T-helper 1 cell treated with Interleukin-12 subunit alpha and Interleukin-12 subunit beta and Interleukin-4 antibody, amounts not matched to agents 30 μg/mL and 1 μg/mL, for 36 hours (primary cell): ENCODE data around the gene AKR1C1.
"Not testable (repeated sequence)": the region's sequence is repeated elsewhere in the genome, so short reads cannot be mapped to it uniquely, and the experiment has no call there.

Source experiments
- H3K27ac Mint-ChIP-seq: one replicate; pipeline ENCODE4 v1.8.0; 2021; ENCODE audit warnings: mild to moderate bottlenecking, mixed read lengths
- H3K27me3 Mint-ChIP-seq: one replicate; pipeline ENCODE4 v1.8.0; 2021; ENCODE audit warnings: low read depth, mixed read lengths
- H3K36me3 Mint-ChIP-seq: one replicate; pipeline ENCODE4 v1.8.0; 2021; ENCODE audit warnings: low read depth, mixed read lengths
- H3K4me1 Mint-ChIP-seq: one replicate; pipeline ENCODE4 v1.8.0; 2021; ENCODE audit warnings: low read depth, mixed read lengths
- H3K4me3 Mint-ChIP-seq: one replicate; pipeline ENCODE4 v1.8.0; 2021; ENCODE audit warnings: mild to moderate bottlenecking, moderate library complexity, mixed read lengths
- H3K9me3 Mint-ChIP-seq: one replicate; pipeline ENCODE4 v1.8.0; 2021; ENCODE audit warnings: mixed read lengths

The AKR1C1 gene

DNA sequence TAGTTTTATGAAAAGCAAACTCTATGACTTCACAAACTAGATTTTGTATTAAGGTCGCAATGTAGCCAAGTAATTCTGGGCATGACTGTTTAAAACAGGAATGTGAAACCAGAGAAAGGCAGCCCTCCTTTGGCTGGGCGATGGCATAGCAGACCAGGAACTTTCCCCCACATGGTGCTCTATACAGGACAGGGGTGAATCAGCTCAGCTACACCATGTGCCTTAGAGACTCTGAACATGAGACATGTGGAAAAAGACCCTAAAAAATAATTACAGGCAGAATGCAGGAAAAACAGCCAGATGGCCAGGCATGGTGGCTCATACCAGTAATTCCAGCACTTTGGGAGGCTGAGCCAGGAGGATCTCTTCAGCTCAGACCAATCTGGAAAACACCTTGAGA is 20.3 kb upstream of the AKR1C1 start:
- H3K27ac Mint-ChIP-seq, H3K4me3 Mint-ChIP-seq, H3K36me3 Mint-ChIP-seq, H3K9me3 Mint-ChIP-seq, H3K27me3 Mint-ChIP-seq, H3K4me1 Mint-ChIP-seq: not testable (repeated sequence)

DNA sequence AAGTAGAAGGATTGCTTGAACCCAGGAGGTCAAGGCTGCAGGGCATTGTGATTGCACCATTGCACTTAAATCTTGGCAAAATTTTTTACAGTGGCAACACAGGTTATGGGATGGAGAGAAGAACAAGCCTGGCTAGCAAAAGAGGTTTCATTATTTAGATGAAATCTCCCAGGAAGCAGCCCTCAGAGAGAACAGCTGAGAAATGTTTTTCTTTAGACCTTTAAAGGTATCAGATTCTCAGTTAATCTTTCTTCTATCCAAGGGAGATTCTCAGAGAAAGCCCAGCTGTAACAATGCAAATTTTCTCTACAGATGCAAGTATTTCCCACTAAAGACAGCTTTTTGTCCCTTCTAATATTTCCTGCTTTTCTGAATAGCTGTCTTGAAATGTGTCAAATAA is 19.8 kb upstream of the AKR1C1 start:
- H3K4me1 Mint-ChIP-seq, H3K9me3 Mint-ChIP-seq, H3K27ac Mint-ChIP-seq, H3K36me3 Mint-ChIP-seq, H3K27me3 Mint-ChIP-seq, H3K4me3 Mint-ChIP-seq: not testable (repeated sequence)

DNA sequence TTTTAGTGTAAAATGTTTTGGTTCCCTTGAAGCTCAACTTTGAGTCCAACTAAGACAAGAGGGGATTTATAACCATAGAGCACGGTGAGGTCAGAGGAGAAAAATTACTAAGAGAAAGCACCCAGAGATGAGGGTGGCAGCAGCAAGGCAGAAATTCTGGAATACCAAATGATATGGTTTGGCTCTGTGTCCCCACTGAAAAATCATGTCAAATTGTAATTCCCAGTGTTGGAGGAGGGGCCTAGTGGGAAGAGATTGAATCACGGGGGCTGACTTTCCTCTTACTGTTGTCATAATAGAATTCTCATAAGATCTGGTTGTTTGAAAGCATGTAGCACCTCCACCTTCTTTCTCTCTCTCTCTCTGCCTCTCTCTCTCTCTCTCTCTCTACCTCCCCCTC is 19.4 kb upstream of the AKR1C1 start:
- Mint-ChIP-seq H3K4me1 (peaks cover 2% of the 10 kb centered on the region), H3K27ac (no peak overlapping the region), H3K27me3 (no peaks in the 10 kb centered on the region), H3K36me3 (no peaks in the 10 kb centered on the region), H3K9me3 (no peaks in the 10 kb centered on the region), H3K4me3 (no peak overlapping the region)

DNA sequence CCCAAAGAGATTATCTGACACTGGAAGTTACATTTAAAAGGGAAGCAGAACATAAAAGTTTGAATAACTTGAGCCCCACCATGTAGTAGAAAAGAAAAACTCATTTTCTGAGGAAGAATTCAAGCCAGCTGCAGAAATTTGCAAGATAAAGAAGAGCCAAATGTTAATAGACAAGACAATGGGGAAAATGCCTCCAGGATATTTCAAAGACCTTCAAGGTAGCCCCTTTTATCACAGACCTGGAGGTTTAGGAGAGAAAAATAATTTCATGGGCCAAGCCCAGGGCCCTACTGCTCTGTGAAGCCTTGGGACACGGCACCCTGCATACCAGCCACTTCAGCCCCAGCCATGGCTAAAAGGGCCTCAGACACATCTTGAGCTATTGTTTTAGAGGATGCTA is 18.4 kb upstream of the AKR1C1 start:
- H3K27me3 Mint-ChIP-seq, result no peaks in the 10 kb centered on the region
- peaks cover 2% of the 10 kb centered on the region for H3K4me1 Mint-ChIP-seq
- no peak overlapping the region for H3K4me3 Mint-ChIP-seq
- no peaks in the 10 kb centered on the region for H3K9me3 Mint-ChIP-seq
- H3K27ac Mint-ChIP-seq, result no peak overlapping the region
- no peaks in the 10 kb centered on the region for H3K36me3 Mint-ChIP-seq

DNA sequence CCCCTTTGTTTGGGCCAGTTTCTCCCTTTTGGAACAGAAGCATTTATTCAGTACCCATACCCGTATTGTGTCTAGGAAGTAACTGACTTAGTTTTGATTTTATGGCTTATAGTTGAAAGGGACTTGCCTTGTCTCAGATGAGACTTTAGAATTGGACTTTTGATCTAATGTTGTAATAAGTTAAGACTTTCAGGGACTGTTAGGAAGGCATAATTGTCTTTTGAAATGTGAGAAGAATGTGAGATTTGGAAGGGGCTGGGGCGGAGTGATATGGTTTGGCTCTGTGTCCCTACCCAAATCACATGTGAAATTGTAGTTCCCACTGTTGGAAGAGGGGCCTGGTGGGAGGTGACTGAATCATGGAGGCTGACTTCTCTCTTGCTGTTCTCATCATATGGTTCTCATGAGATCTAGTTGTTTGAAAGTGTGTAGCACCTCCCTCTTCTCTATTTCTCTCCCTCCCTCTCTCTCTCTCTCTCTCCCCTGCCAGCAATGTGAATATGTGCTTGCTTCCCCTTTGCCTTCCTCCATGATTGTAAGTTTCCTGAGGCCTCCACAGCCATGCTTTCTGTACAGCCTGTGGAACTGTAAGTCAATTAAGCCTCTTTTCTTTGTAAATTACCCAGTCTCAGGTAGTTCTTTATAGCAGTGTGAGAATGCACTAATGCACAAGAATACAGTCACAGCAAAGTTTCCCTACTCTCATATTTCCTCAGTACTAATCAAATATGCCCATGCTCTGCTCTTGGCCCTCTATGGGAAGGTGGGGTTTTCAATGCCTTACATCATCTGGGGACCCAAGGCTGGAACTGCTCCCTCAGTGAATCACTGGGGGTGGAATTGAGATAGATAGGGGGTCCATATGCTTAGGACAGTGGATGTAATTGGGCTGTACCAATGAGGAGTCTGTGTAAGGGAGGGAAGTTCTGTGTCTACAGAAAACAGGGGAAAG is 17.2 kb upstream of the AKR1C1 start:
- Mint-ChIP-seq H3K27me3 (no peaks in the 10 kb centered on the region), H3K36me3 (no peaks in the 10 kb centered on the region), H3K4me3 (no peak overlapping the region), H3K27ac (no peak overlapping the region), H3K4me1 (no peaks in the 10 kb centered on the region), H3K9me3 (no peaks in the 10 kb centered on the region)

DNA sequence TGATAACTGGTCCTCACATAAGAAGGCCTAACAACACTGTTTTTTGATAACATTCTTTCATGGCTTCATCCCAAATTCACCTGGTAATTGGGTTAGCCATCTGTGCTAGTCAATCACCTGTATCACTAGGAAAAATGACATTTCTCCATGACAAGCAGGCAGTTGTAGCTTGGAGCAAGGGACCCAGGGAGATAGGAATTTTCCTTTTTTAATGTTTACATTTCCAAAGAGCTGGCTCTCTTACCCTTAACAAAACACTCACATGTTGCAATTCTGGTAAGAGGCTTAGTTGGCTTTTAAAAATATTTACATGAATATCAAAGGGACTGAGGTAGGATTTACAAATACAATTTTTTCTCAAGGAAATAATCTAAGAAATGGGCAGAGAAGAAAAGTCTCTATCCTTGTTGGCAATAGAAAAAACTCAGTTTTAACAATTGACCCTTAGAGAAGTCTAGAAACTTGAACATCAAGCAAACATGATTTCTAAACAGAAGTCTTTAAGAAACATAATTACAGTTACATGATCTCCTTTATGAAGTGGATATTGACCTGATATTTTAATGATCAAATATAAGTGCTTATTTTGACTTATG is 16.1 kb upstream of the AKR1C1 start:
- Mint-ChIP-seq H3K36me3 (no peaks in the 10 kb centered on the region), H3K4me3 (no peak overlapping the region), H3K27ac (no peak overlapping the region), H3K27me3 (no peaks in the 10 kb centered on the region), H3K4me1 (no peaks in the 10 kb centered on the region), H3K9me3 (no peaks in the 10 kb centered on the region)

DNA sequence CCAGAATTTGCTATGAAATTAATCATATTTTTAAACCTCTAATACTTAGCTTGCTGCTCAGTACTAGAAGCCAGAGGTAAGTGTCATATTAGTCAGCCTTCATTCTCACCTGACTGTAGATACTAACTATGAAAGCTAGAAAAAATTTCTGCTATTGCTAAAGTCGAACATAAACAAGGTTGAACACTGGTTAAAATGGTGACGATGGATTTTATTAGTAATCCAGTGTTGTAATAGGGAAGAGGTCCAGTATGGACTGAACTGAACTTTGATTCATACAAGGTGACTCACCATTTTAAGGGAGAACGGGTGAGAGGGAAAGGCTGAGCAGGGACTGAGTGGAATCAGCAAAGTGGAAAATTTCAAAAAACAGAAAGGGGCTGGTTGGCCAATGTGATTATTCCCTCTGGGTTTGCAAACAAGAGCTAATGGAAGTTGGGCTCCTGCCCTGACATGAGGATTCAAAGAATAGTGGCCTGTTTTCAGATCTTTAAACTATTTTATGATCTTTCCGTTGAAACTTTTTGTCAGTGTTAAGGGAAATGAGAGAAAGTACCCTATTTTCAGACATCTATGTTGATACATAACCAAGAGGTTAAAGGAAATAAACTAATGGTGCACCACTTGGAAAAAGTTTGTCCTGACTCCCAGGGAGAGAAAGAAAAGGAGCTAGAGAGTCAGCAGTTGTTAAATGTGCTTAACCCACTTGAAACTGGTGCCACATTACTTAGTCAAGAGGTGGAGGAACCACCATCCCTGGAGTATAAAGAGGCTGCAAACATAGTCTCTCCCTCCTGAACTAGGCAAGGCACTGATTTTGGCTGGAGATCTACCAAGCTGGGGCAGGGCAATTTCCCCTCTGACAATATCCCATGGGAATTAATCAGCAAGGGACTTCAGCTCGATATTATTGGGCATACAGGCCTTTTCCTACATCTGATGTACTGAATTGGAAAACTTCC is 15.3 kb upstream of the AKR1C1 start:
- Mint-ChIP-seq H3K27me3 (no peaks in the 10 kb centered on the region), H3K4me3 (no peak overlapping the region), H3K27ac (no peak overlapping the region), H3K36me3 (no peaks in the 10 kb centered on the region), H3K4me1 (no peaks in the 10 kb centered on the region), H3K9me3 (no peaks in the 10 kb centered on the region)

DNA sequence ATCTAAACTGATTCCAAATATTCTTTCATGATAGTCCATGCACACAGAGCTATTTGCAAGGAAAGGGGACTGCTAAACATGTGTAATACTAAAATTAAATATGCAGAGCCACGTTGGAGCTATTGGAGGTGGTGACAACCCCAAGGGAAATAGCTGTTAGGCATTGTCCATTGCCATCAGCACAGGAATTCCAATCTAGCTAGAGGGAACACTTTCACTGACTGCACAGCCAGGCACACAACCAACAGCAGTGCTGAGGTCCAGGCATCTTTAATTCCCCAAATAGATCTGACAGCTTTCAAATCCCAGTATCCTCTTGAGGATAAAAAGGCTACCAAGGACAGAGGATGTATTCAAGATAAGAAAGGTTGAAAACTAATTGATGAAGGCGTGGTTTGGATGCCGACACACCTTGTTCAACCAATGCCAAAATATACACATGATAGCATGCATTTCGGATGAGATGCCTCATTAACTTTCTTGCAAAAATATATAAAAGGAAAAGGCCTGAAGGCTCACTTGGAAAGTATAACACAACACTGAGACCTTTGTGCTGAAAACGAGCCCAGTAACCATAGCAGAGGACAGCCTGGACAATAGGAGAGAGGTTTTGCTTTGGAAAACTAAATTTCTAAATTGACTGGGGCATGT is 11.6 kb upstream of the AKR1C1 start:
- not testable (repeated sequence) for H3K4me1 Mint-ChIP-seq, H3K9me3 Mint-ChIP-seq, H3K4me3 Mint-ChIP-seq, H3K36me3 Mint-ChIP-seq, H3K27ac Mint-ChIP-seq, H3K27me3 Mint-ChIP-seq

DNA sequence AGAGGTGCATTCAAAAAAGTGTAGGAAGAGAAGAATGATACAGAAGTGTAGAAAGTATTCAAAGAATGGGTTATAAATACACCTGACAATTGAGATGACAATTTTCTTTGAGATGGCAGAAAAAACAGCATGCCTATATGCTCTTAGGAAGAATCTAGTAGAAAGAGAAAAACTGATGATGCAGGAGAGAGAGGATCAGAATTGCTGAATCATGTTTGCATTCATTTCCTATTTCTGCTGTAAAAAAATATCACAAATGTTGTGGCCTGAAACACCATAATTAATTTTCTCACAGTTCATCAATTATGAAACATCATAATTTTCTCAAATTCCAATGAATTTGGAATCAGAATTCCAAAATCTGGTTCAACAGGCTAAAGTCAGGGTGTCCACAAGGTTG is 9.8 kb upstream of the AKR1C1 start:
- Mint-ChIP-seq H3K4me3 (no peak overlapping the region), H3K27me3 (no peaks in the 10 kb centered on the region), H3K27ac (no peak overlapping the region), H3K9me3 (no peaks in the 10 kb centered on the region), H3K36me3 (no peaks in the 10 kb centered on the region), H3K4me1 (no peaks in the 10 kb centered on the region)

DNA sequence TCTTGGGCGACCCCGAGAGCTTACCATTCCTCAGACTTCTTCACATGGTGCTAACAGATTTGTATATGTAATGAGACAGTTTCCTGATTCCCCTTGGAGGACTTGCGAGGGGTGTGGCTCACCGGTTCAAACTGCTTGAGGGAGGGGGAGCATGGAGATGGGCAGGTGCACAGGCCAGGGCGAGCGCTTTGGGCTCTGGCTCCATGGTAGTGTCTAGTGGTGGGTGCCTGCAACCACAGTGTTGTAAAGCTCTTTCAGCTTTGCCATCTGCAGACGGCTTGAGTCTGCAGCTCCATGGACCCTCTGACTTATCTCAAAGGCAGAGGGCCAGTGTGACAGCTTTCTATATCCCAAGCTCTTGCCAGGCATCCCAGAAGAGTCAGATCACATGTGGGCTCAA is 7.1 kb upstream of the AKR1C1 start:
- not testable (repeated sequence) for H3K27me3 Mint-ChIP-seq, H3K27ac Mint-ChIP-seq, H3K4me1 Mint-ChIP-seq, H3K9me3 Mint-ChIP-seq, H3K36me3 Mint-ChIP-seq, H3K4me3 Mint-ChIP-seq

DNA sequence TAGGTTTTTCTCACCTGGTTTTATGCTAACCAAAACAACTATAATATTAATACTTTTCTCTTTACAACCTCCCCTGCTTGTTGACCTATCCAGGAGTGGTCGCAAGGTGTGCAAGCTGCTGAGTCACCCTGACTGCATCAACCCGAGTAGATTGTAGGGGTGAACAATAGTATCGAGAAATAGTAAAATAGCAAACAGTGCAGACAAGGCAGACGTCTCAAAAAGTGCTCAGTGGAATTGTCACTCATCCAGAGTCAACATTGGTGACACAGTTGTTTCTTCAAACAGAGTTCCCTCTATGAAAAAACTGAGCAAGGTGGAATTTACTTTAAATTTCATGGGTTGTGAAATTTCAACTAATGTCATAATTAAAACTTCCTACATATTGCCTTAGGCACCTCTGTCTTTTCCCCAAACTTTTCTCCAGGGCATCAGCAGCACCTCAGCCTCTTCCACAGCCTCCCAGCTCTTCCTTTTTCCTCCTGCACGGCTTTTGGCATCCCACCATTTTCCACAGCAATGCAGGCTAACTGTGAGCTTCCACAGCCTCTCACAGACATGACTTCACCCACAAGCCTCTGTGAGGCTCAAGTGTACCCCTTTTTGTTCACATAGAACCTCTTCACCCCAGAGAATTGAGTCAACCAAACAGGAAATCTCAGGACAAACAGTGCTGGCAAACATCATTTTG is 6.1 kb upstream of the AKR1C1 start:
- H3K4me1 Mint-ChIP-seq, H3K27ac Mint-ChIP-seq, H3K27me3 Mint-ChIP-seq, H3K9me3 Mint-ChIP-seq, H3K36me3 Mint-ChIP-seq, H3K4me3 Mint-ChIP-seq: not testable (repeated sequence)

DNA sequence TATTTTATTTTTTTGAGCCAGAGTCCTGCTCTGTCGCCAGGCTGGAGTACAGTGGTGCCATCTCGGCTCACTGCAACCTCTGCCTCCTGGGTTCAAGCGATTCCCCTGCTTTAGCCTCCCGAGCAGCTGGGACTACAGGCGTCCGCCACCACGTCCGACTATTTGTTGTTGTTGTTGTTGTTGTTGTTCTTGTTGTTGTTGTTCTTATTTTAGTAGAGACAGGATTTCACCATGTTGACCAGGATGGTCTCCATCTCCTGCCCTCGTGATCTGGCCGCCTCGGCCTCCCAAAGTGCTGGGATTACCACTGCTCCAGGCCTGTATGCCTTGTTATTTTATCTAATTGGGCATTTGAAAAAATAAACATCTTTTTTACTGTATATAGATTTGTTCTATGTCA is 1.7 kb upstream of the AKR1C1 start:
- not testable (repeated sequence) for H3K27me3 Mint-ChIP-seq, H3K27ac Mint-ChIP-seq, H3K36me3 Mint-ChIP-seq, H3K4me1 Mint-ChIP-seq, H3K9me3 Mint-ChIP-seq, H3K4me3 Mint-ChIP-seq

DNA sequence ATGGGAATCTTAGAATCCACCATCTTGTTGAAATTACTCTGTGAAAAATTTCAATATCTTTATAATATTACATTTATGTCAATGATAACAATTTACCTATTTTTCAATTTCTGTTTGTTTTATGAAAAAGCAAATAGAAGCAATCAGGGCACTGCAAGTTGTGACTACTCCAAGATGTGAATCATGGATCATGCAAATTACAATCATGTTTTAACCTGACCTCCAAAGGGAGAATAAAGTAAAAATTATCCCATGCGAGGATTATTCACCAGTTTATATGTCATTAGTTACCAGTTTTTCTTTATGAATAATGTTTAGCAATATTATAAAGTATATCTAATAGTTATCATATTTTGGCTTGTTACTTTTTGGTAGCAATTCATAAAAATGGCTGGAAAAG is 907 bp upstream of the AKR1C1 start:
- H3K27ac Mint-ChIP-seq, H3K9me3 Mint-ChIP-seq, H3K27me3 Mint-ChIP-seq, H3K4me3 Mint-ChIP-seq, H3K36me3 Mint-ChIP-seq, H3K4me1 Mint-ChIP-seq: not testable (repeated sequence)

DNA sequence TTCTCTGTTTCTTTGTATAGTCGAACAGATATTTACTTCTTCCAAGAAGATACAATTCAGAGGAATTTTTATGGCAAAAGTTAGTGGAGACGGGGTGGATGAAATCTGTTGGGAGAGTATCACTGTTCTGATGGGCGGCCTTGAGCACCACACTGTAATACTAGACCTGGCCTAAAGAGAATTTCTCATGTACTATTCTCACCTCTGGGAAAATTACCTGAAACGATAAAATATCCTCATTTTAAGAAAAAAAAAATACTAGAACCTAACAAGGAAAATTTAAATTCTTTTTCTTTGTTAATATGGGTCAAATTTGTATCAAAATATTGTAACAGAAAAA is 570 bp downstream of the AKR1C1 start:
- not testable (repeated sequence) for H3K4me1 Mint-ChIP-seq, H3K9me3 Mint-ChIP-seq, H3K27me3 Mint-ChIP-seq, H3K4me3 Mint-ChIP-seq, H3K36me3 Mint-ChIP-seq, H3K27ac Mint-ChIP-seq
